Suprapubic skin (tissue), 4 donors: ENCODE results near the gene AGTR1. TPM values are rescaled to one million over a fixed set of nuclear protein-coding genes. Genes with fewer than 3 reads are reported as not detected.

Experiments
- DNase-seq, 2 donors: peaks; one replicate each; pipeline ENCODE4 v3.0.0-alpha.2; 2019; ENCODE audit warnings: low spot score in 2 of 2
- H3K27ac ChIP-seq: fragments of 200-600 bp; sonication (generic); one replicate; pipeline ENCODE4 v1.5.1; 2019
- H3K27me3 ChIP-seq: fragments of 200-600 bp; sonication (generic); one replicate; pipeline ENCODE4 v1.5.1; 2019
- H3K36me3 ChIP-seq: fragments of 200-600 bp; sonication (generic); one replicate; pipeline ENCODE4 v1.5.1; 2019
- H3K4me1 ChIP-seq: fragments of 200-600 bp; sonication (generic); one replicate; pipeline ENCODE4 v1.5.1; 2019
- H3K4me3 ChIP-seq: fragments of 200-600 bp; sonication (generic); one replicate; pipeline ENCODE4 v1.5.1; 2019; ENCODE audit warnings: mild to moderate bottlenecking
- H3K9me3 ChIP-seq: fragments of 200-600 bp; sonication (generic); one replicate; pipeline ENCODE4 v1.5.1; 2019
- EP300 ChIP-seq: sonication (generic); formaldehyde crosslinking; IDR thresholded peaks from one replicate; pipeline ENCODE4 v1.6.1; 2017; ENCODE audit warnings: antibody characterized with exemption
- POLR2A ChIP-seq, 2 donors: fragments of 450-650 bp; IDR thresholded peaks; one replicate each; pipeline ENCODE4 v1.6.1; 2017; ENCODE audit warnings: antibody characterized with exemption in 2 of 2, mild to moderate bottlenecking in 2 of 2, moderate library complexity in 2 of 2
- POLR2AphosphoS5 ChIP-seq, 3 donors: sonication (generic); formaldehyde crosslinking; IDR thresholded peaks; one replicate each; pipeline ENCODE4 v1.6.1; 2017; ENCODE audit warnings: antibody characterized with exemption in 3 of 3
- WGBS: methylation state at CpG from one replicate; pipeline ENCODE4 v1.1.5; 2018; 5-methylcytosine and 5-hydroxymethylcytosine counted together
- total RNA-seq, 4 donors: library from RNA; depleted of rRNA; stranded (reverse); fragments of >200 nt; gene quantifications; one replicate each; pipeline ENCODE4 v1.1.0, GENCODE V29; 2016
- TF ChIP-seq, protein P1 (sequence below), 2 donors: fragments of 200-600 bp in 1 of 2; fragments of 450-650 bp in 1 of 2; sonication (generic) in 1 of 2; IDR thresholded peaks; one replicate each; pipeline ENCODE4 v1.5.1; 2016 to 2019; ENCODE audit warnings: antibody characterized with exemption in 2 of 2, mild to moderate bottlenecking in 1 of 2, moderate library complexity in 1 of 2

AGTR1 gene
- total RNA-seq, 4 donors from 2014 or later: 6.3 to 17.4 (median 14.1) TPM

DNA sequence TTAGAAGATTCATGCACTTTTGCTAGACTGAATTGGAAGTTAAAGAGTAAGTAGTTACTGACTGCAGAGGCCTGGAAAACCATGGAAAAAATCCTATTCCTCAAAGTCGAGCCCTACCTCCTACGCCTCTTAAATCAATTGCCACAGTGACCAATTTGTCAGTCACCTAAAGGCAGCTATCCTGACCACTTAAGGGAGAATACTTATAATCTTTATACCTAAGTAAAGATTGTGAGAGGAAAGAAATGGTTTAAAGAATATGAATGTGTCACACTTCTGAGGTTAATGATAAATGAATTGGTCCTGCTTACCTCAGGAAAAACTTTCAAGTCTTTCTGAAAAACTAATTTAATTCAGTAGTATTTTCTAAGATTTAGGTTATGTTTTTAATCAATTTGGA lies 42.6 kb downstream of the AGTR1 start:
- 78% methylated on average over 2 of the region's 2 CpGs for WGBS
- H3K4me3 ChIP-seq: no peak overlapping the region

DNA sequence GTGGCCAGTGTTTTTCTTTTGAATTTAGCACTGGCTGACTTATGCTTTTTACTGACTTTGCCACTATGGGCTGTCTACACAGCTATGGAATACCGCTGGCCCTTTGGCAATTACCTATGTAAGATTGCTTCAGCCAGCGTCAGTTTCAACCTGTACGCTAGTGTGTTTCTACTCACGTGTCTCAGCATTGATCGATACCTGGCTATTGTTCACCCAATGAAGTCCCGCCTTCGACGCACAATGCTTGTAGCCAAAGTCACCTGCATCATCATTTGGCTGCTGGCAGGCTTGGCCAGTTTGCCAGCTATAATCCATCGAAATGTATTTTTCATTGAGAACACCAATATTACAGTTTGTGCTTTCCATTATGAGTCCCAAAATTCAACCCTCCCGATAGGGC lies 43.5 kb downstream of the AGTR1 start:
- Histone ChIP-seq H3K4me3 (no peak overlapping the region), H3K4me1 (no peaks in the 10 kb centered on the region), H3K27ac (no peak overlapping the region), H3K9me3 (no peaks in the 10 kb centered on the region), H3K36me3 (no peaks in the 10 kb centered on the region), H3K27me3 (no peaks in the 10 kb centered on the region)
- no peak for DNase-seq
- TF ChIP-seq EP300 (no peak), POLR2AphosphoS5 (IDR thresholded peaks at IDR 0.05) (no peak), POLR2A (IDR thresholded peaks at IDR 0.05) (no peak)
- TF ChIP-seq, protein P1, sequence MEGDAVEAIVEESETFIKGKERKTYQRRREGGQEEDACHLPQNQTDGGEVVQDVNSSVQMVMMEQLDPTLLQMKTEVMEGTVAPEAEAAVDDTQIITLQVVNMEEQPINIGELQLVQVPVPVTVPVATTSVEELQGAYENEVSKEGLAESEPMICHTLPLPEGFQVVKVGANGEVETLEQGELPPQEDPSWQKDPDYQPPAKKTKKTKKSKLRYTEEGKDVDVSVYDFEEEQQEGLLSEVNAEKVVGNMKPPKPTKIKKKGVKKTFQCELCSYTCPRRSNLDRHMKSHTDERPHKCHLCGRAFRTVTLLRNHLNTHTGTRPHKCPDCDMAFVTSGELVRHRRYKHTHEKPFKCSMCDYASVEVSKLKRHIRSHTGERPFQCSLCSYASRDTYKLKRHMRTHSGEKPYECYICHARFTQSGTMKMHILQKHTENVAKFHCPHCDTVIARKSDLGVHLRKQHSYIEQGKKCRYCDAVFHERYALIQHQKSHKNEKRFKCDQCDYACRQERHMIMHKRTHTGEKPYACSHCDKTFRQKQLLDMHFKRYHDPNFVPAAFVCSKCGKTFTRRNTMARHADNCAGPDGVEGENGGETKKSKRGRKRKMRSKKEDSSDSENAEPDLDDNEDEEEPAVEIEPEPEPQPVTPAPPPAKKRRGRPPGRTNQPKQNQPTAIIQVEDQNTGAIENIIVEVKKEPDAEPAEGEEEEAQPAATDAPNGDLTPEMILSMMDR (IDR thresholded peaks at IDR 0.05): no peak
- 92% methylated on average over 10 of the region's 10 CpGs for WGBS

More for the DNA sequence above, 42.6 kb downstream of the AGTR1 start:
- no peak for TF ChIP-seq POLR2A (IDR thresholded peaks at IDR 0.05)
- TF ChIP-seq POLR2AphosphoS5 (IDR thresholded peaks at IDR 0.05): no peak
- TF ChIP-seq, protein P1 (IDR thresholded peaks at IDR 0.05): no peak
- TF ChIP-seq EP300: no peak
- Histone ChIP-seq H3K27me3 (no peaks in the 10 kb centered on the region), H3K36me3 (no peaks in the 10 kb centered on the region), H3K4me1 (no peaks in the 10 kb centered on the region), H3K27ac (no peak overlapping the region), H3K9me3 (no peaks in the 10 kb centered on the region)
- DNase-seq: no peak

DNA sequence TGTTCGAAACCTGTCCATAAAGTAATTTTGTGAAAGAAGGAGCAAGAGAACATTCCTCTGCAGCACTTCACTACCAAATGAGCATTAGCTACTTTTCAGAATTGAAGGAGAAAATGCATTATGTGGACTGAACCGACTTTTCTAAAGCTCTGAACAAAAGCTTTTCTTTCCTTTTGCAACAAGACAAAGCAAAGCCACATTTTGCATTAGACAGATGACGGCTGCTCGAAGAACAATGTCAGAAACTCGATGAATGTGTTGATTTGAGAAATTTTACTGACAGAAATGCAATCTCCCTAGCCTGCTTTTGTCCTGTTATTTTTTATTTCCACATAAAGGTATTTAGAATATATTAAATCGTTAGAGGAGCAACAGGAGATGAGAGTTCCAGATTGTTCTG lies 44.4 kb downstream of the AGTR1 start:
- TF ChIP-seq POLR2A (IDR thresholded peaks at IDR 0.05) (no peak), POLR2AphosphoS5 (IDR thresholded peaks at IDR 0.05) (no peak), EP300 (no peak)
- TF ChIP-seq, protein P1 (IDR thresholded peaks at IDR 0.05): no peak
- no peaks in the 10 kb centered on the region for H3K27me3 ChIP-seq
- no peaks in the 10 kb centered on the region for H3K9me3 ChIP-seq
- no peak for DNase-seq
- H3K36me3 ChIP-seq: no peaks in the 10 kb centered on the region
- 85% methylated on average over 6 of the region's 6 CpGs for WGBS
- no peak overlapping the region for H3K4me3 ChIP-seq
- no peaks in the 10 kb centered on the region for H3K4me1 ChIP-seq
- no peak overlapping the region for H3K27ac ChIP-seq

DNA sequence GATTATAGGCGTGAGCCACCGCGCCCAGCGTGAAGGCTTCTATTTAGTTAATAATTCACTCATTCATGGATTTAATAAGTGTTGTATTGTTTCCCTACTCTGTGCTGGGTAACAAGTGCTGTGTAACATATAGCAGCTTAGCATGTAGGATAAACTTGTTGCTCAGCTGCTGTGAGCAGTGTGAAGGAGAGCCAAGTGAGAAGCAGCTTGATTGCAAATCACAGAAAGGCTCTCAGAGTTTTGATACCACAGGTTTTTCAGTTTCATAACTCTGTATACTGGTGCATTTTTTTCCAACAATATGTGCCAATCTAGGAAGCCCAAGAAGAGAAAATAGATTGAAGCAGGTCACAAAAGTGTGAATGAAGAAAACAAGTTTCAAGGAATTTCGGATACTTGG lies 48.4 kb downstream of the AGTR1 start:
- no peak for TF ChIP-seq POLR2A (IDR thresholded peaks at IDR 0.05)
- TF ChIP-seq, protein P1 (IDR thresholded peaks at IDR 0.05): no peak
- no peak for TF ChIP-seq EP300
- TF ChIP-seq POLR2AphosphoS5 (IDR thresholded peaks at IDR 0.05): no peak
- 93% methylated on average over 5 of the region's 5 CpGs for whole genome bisulfite sequencing
- no peak overlapping the region for H3K27ac ChIP-seq

DNA sequence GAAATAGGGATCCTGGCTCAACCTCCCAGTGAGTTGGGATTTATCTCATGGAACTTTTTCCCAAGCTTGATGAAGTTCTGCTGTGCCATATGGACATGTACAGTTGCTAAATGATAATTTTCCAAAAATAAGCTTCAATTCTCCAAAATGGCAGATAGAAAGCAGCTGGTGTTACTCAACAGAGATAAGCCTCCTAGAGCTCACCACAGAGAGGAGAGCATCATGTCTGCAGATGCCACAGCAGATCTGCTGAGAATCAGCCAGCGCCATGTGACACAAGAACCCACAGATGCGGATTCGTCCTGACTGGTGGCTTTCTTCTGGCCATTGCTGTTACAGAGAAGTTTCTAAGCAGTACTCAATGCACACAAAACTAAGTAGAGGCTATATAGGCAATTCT lies 50.6 kb downstream of the AGTR1 start:
- TF ChIP-seq, protein P1 (IDR thresholded peaks at IDR 0.05): no peak
- TF ChIP-seq POLR2AphosphoS5 (IDR thresholded peaks at IDR 0.05): no peak
- no peak for TF ChIP-seq POLR2A (IDR thresholded peaks at IDR 0.05)
- TF ChIP-seq EP300: no peak
- H3K4me1 ChIP-seq: no peaks in the 10 kb centered on the region
- DNase-seq: no peak
- H3K4me3 ChIP-seq: no peak overlapping the region
- no peak overlapping the region for H3K27ac ChIP-seq
- no peaks in the 10 kb centered on the region for H3K27me3 ChIP-seq
- 6% methylated on average over 3 of the region's 3 CpGs for WGBS
- no peaks in the 10 kb centered on the region for H3K36me3 ChIP-seq
- H3K9me3 ChIP-seq: no peaks in the 10 kb centered on the region

More for the DNA sequence above, 48.4 kb downstream of the AGTR1 start:
- Histone ChIP-seq H3K4me3 (no peak overlapping the region), H3K9me3 (no peaks in the 10 kb centered on the region), H3K36me3 (no peaks in the 10 kb centered on the region), H3K27me3 (no peaks in the 10 kb centered on the region), H3K4me1 (no peaks in the 10 kb centered on the region)
- DNase-seq: no peak
